Measurements from ENCODE around the gene TRPC4. TPM values are rescaled to one million over a fixed set of nuclear protein-coding genes. Genes with fewer than 3 reads are reported as not detected.

TRPC4 gene
- polyA plus RNA-seq, 1 experiment: 1.8 TPM

GRCh38 chr13:37636701-37637100 lies 232.9 kb downstream of the TRPC4 start:
- ChIA-PET POLR2A (no interaction called here), CTCF (no interaction called here)
- Histone ChIP-seq H3K27me3 (ENCODE audit: control insufficient read depth, insufficient read depth, low read length) (no peaks in the 10 kb centered on the region), H3K4me3 (ENCODE audit: low read depth, low read length) (no peak overlapping the region), H3K9me3 (ENCODE audit: control insufficient read depth, insufficient read depth, low read length) (no peaks in the 10 kb centered on the region), H3K27ac (ENCODE audit: low read depth, low read length) (no peak overlapping the region)
- no peak for DNase-seq (ENCODE audit: low read depth, low spot score)
- no peak for TF ChIP-seq CTCF (IDR thresholded peaks at IDR 0.05; ENCODE audit: low read depth, low read length)

GRCh38 chr13:37632294-37632693 lies 237.3 kb downstream of the TRPC4 start:
- Histone ChIP-seq H3K9me3 (ENCODE audit: control insufficient read depth, insufficient read depth, low read length) (no peaks in the 10 kb centered on the region), H3K4me3 (ENCODE audit: low read depth, low read length) (no peak overlapping the region), H3K27ac (ENCODE audit: low read depth, low read length) (no peak overlapping the region), H3K27me3 (ENCODE audit: control insufficient read depth, insufficient read depth, low read length) (no peaks in the 10 kb centered on the region)
- no peak for TF ChIP-seq CTCF (IDR thresholded peaks at IDR 0.05; ENCODE audit: low read depth, low read length)
- no peak for DNase-seq (ENCODE audit: low read depth, low spot score)
- ChIA-PET POLR2A (no interaction called here), CTCF (interaction anchor here (1.9 to 2.2 kb wide), 2 partner anchors 8 to 10 kb away, joined by 5 to 16 read pairs; no protein-coding TSS in a partner anchor)

DNA sequence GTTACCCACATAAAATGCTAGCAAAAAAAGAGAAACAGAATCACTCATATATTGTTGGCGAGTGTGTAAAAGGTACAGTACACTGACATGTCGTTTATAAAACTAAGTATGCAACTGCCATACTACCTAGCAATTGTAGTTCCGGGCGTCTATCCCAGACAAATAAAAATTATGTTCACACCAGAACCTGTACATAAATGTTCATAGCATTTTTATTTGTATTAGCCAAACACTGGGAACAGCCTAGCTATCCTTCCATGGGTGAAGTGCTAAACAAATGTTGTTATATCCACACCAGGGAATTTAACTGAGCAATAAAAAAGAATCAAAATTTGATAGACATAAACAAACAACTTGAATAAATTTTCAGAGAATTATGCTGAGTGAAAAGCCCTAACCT lies 242.1 kb downstream of the TRPC4 start:
- POLR2A ChIA-PET: no interaction called here
- DNase-seq (ENCODE audit: low read depth, low spot score): no peak
- Histone ChIP-seq H3K27ac (ENCODE audit: low read depth, low read length) (no peak overlapping the region), H3K4me3 (ENCODE audit: low read depth, low read length) (no peak overlapping the region), H3K9me3 (ENCODE audit: control insufficient read depth, insufficient read depth, low read length) (no peaks in the 10 kb centered on the region), H3K27me3 (ENCODE audit: control insufficient read depth, insufficient read depth, low read length) (no peaks in the 10 kb centered on the region)
- TF ChIP-seq CTCF (IDR thresholded peaks at IDR 0.05; ENCODE audit: low read depth, low read length): no peak
- CTCF ChIA-PET: no interaction called here

GRCh38 chr13:37621811-37622361 lies 247.7 kb downstream of the TRPC4 start:
- Histone ChIP-seq H3K27me3 (ENCODE audit: control insufficient read depth, insufficient read depth, low read length) (no peaks in the 10 kb centered on the region), H3K9me3 (ENCODE audit: control insufficient read depth, insufficient read depth, low read length) (no peaks in the 10 kb centered on the region), H3K27ac (ENCODE audit: low read depth, low read length) (no peak overlapping the region), H3K4me3 (ENCODE audit: low read depth, low read length) (no peak overlapping the region)
- ChIA-PET CTCF (interaction anchor here (0.7 to 1.7 kb wide), 4 partner anchors 10 to 536 kb away, joined by 3 to 6 read pairs (median 4); no protein-coding TSS in a partner anchor), POLR2A (no interaction called here)
- TF ChIP-seq CTCF (IDR thresholded peaks at IDR 0.05; ENCODE audit: low read depth, low read length): no peak
- peak; percentile 80 for DNase-seq (ENCODE audit: low read depth, low spot score)

GRCh38 chr13:37618554-37618953 lies 251.0 kb downstream of the TRPC4 start:
- CTCF ChIA-PET: interaction anchor here (0.6 to 1.9 kb wide), 4 partner anchors 10 to 1144 kb away, joined by 3 to 10 read pairs (median 6); no protein-coding TSS in a partner anchor

More at GRCh38 chr13:37618554-37618953, 251.0 kb downstream of the TRPC4 start:
- Histone ChIP-seq H3K9me3 (ENCODE audit: control insufficient read depth, insufficient read depth, low read length) (no peaks in the 10 kb centered on the region), H3K27ac (ENCODE audit: low read depth, low read length) (no peak overlapping the region), H3K27me3 (ENCODE audit: control insufficient read depth, insufficient read depth, low read length) (no peaks in the 10 kb centered on the region), H3K4me3 (ENCODE audit: low read depth, low read length) (no peak overlapping the region)
- POLR2A ChIA-PET: interaction anchor here (2.0 kb wide), 1 partner anchor 20 kb away, joined by 6 read pairs; the partner anchor contains the start of gene POSTN
- DNase-seq (ENCODE audit: low read depth, low spot score): no peak
- no peak for TF ChIP-seq CTCF (IDR thresholded peaks at IDR 0.05; ENCODE audit: low read depth, low read length)
